OCI-LY7 (cell line): ENCODE data around the gene CD248. TPM values are rescaled to one million over a fixed set of nuclear protein-coding genes. Genes with fewer than 3 reads are reported as not detected.
"Not testable (repeated sequence)": the region's sequence is repeated elsewhere in the genome, so short reads cannot be mapped to it uniquely, and the experiment has no call there.

Experiments
- BruUV-seq: library from RNA; stranded (reverse); fragments of 400-500 nt; replicated peaks from 2 replicates; lab custom pipeline; 2021; lab: Mats Ljungman, UMichigan
- CTCF ChIA-PET: fragments of 300-600 bp; sonication (Branson Sonifier 250); formaldehyde crosslinking; loops from one replicate; lab custom pipeline; 2022; ENCODE audit warnings: antibody characterized with exemption; ENCODE audit not compliant: unreplicated experiment; lab: Charles Lee
- POLR2A ChIA-PET: fragments of 300-600 bp; sonication (Branson Sonifier 250); formaldehyde crosslinking; loops from one replicate; lab custom pipeline; 2022; ENCODE audit warnings: antibody characterized with exemption; lab: Charles Lee
- DNase-seq: peaks from one replicate; pipeline ENCODE4 v3.0.0-alpha.2; 2015; ENCODE audit warnings: low spot score
- H2AFZ ChIP-seq: fragments of 200-600 bp; sonication (generic), shearing (Covaris generic); 2 replicates; pipeline ENCODE4 v1.6.1; 2014; ENCODE audit warnings: mild to moderate bottlenecking, antibody characterized with exemption, low read length, moderate library complexity
- H3K27ac ChIP-seq: fragments of 200-600 bp; sonication (generic); 2 replicates; pipeline ENCODE4 v1.5.1; 2014; ENCODE audit warnings: mixed run types, low read depth, mild to moderate bottlenecking, moderate library complexity, low read length, inconsistent platforms; ENCODE audit not compliant: poor library complexity, severe bottlenecking
- H3K36me3 ChIP-seq: fragments of 200-600 bp; sonication (generic); 2 replicates; pipeline ENCODE4 v1.6.1; 2014; ENCODE audit warnings: mild to moderate bottlenecking, antibody characterized with exemption, low read length, moderate library complexity, mixed read lengths; ENCODE audit not compliant: insufficient read depth
- H3K4me1 ChIP-seq: fragments of 200-600 bp; sonication (generic); 2 replicates; pipeline ENCODE4 v1.5.1; 2014; ENCODE audit warnings: mild to moderate bottlenecking, low read length; ENCODE audit not compliant: insufficient read depth, poor library complexity, severe bottlenecking
- H3K4me2 ChIP-seq: fragments of 200-600 bp; sonication (generic); 2 replicates; pipeline ENCODE4 v1.6.1; 2014; ENCODE audit warnings: mild to moderate bottlenecking, low read length
- H3K4me3 ChIP-seq: fragments of 200-600 bp; sonication (generic); 2 replicates; pipeline ENCODE4 v1.5.1; 2014; ENCODE audit warnings: mild to moderate bottlenecking, low read depth, low read length; ENCODE audit not compliant: poor library complexity, severe bottlenecking
- H3K79me2 ChIP-seq: fragments of 200-600 bp; sonication (generic); 2 replicates; pipeline ENCODE4 v1.6.1; 2016; ENCODE audit warnings: low read depth, mild to moderate bottlenecking, low read length, moderate library complexity, mixed read lengths; ENCODE audit not compliant: insufficient read depth
- H3K9me2 ChIP-seq: fragments of 200-600 bp; sonication (generic); 2 replicates; pipeline ENCODE4 v1.6.1; 2016; ENCODE audit warnings: mild to moderate bottlenecking, low read length, mixed read lengths; ENCODE audit not compliant: insufficient read depth
- H3K9me3 ChIP-seq: fragments of 200-600 bp; sonication (generic); 2 replicates; pipeline ENCODE4 v1.6.1; 2014; ENCODE audit warnings: mild to moderate bottlenecking, mixed run types, low read length, mixed read lengths
- H4K20me1 ChIP-seq: fragments of 200-600 bp; sonication (generic); 2 replicates; pipeline ENCODE4 v1.6.1; 2014; ENCODE audit warnings: mild to moderate bottlenecking, antibody characterized with exemption, low read length, moderate library complexity, mixed read lengths; ENCODE audit not compliant: insufficient read depth
- CTCF ChIP-seq: fragments of 200-600 bp; sonication (generic); conservative IDR thresholded peaks from 2 replicates; pipeline ENCODE4 v1.5.1; 2014; ENCODE audit warnings: mild to moderate bottlenecking, antibody characterized with exemption, low read length, moderate library complexity, mixed read lengths
- EZH2phosphoT487 ChIP-seq: fragments of 200-600 bp; sonication (generic); IDR thresholded peaks from 2 replicates; pipeline ENCODE4 v1.6.1; 2018; ENCODE audit warnings: low read depth, borderline replicate concordance, mild to moderate bottlenecking, mixed run types, antibody characterized with exemption, low read length, moderate library complexity, mixed read lengths
- intact Hi-C: fragments of 100-400 bp; cut with micrococcal nuclease; formaldehyde crosslinking; loops from one replicate; pipeline ENCODE4 v1.10.0; 2022; ENCODE audit not compliant: unreplicated experiment
- total RNA-seq, 2 experiments: library from RNA; depleted of rRNA in 1 of 2; stranded (reverse); fragments of >200 nt in 1 of 2; shearing (Covaris generic) in 1 of 2; gene quantifications; 2 replicates each; pipeline ENCODE4 v1.2.3, GENCODE V29; 2014 to 2022

CD248 gene
- total RNA-seq, 2 experiments from 2014 or later: 0.46 TPM; not detected in 1

- Histone ChIP-seq H3K9me2 (no peaks in the 10 kb centered on the region), H3K36me3 (no peaks in the 10 kb centered on the region), H3K4me2 (no peak overlapping the region), H3K4me1 (peaks cover 48% of the 10 kb centered on the region), H4K20me1 (no peaks in the 10 kb centered on the region), H2AFZ (no peak overlapping the region), H3K27ac (no peak overlapping the region), H3K79me2 (no peaks in the 10 kb centered on the region), H3K9me3 (no peaks in the 10 kb centered on the region), H3K4me3 (no peak overlapping the region)
- ChIA-PET POLR2A (interaction anchor here (0.6 kb wide), 1 partner anchor 57 kb away, joined by 3 read pairs; no protein-coding TSS in a partner anchor), CTCF (no interaction called here)
- TF ChIP-seq CTCF (no peak), EZH2phosphoT487 (no peak)
- intact Hi-C loops: no loop called here
- BruUV-seq: no TSS peak
- no peak for DNase-seq
Measured at GRCh38 chr11:66323684-66324083, 6.8 kb upstream of the CD248 start.

GRCh38 chr11:66322732-66323427, 6.0 kb upstream of the CD248 start:
- BruUV-seq: no TSS peak
- no peaks in the 10 kb centered on the region for H3K9me2 ChIP-seq
- H3K4me1 ChIP-seq: peaks cover 48% of the 10 kb centered on the region
- intact Hi-C loops: no loop called here
- DNase-seq: no peak
- no peak overlapping the region for H3K27ac ChIP-seq
- no peak overlapping the region for H3K4me2 ChIP-seq
- H3K9me3 ChIP-seq: no peaks in the 10 kb centered on the region
- no peak overlapping the region for H3K4me3 ChIP-seq
- CTCF ChIA-PET: no interaction called here
- H3K79me2 ChIP-seq: no peaks in the 10 kb centered on the region
- TF ChIP-seq CTCF (no peak), EZH2phosphoT487 (no peak)
- POLR2A ChIA-PET: interaction anchor here (1.0 kb wide), 1 partner anchor 10 kb away, joined by 3 read pairs; no protein-coding TSS in a partner anchor
- no peak overlapping the region for H2AFZ ChIP-seq
- H4K20me1 ChIP-seq: no peaks in the 10 kb centered on the region
- no peaks in the 10 kb centered on the region for H3K36me3 ChIP-seq

- H2AFZ ChIP-seq: no peak overlapping the region
- H3K4me2 ChIP-seq: no peak overlapping the region
- H4K20me1 ChIP-seq: no peaks in the 10 kb centered on the region
- no peaks in the 10 kb centered on the region for H3K9me3 ChIP-seq
- H3K36me3 ChIP-seq: no peaks in the 10 kb centered on the region
- H3K27ac ChIP-seq: no peak overlapping the region
- ChIA-PET POLR2A (no interaction called here), CTCF (interaction anchor here (0.8 kb wide), 1 partner anchor 9 kb away, joined by 3 read pairs; no protein-coding TSS in a partner anchor)
- BruUV-seq: no TSS peak
- H3K4me3 ChIP-seq: no peak overlapping the region
- no peaks in the 10 kb centered on the region for H3K9me2 ChIP-seq
- intact Hi-C loops: no loop called here
- DNase-seq: no peak
- H3K4me1 ChIP-seq: peaks cover 48% of the 10 kb centered on the region
- no peaks in the 10 kb centered on the region for H3K79me2 ChIP-seq
- TF ChIP-seq CTCF: no peak
Measured at GRCh38 chr11:66321606-66322005, 4.8 kb upstream of the CD248 start.

GRCh38 chr11:66320748-66321147, 3.9 kb upstream of the CD248 start:
- H3K79me2 ChIP-seq, BruUV-seq, POLR2A ChIA-PET, H3K9me2 ChIP-seq, CTCF ChIA-PET, DNase-seq, H3K9me3 ChIP-seq, H3K27ac ChIP-seq, H4K20me1 ChIP-seq, H2AFZ ChIP-seq, H3K4me2 ChIP-seq, intact Hi-C loops, H3K36me3 ChIP-seq, H3K4me3 ChIP-seq: not testable (repeated sequence)
- peaks cover 39% of the 10 kb centered on the region for H3K4me1 ChIP-seq
